Calu3 (cell line): Measurements from ENCODE around the gene IQCH. TPM values are rescaled to one million over a fixed set of nuclear protein-coding genes. Genes with fewer than 3 reads are reported as not detected.

Experiments used
- BruUV-seq: library from RNA; stranded (reverse); fragments of 400-500 nt; replicated peaks from 2 replicates; lab custom pipeline; 2021; lab: Mats Ljungman, UMichigan
- CTCF ChIA-PET: fragments of 300-600 bp; sonication (Branson Sonifier 250); formaldehyde crosslinking; loops from one replicate; lab custom pipeline; 2022; ENCODE audit warnings: antibody characterized with exemption; lab: Charles Lee
- DNase-seq: peaks from one replicate; pipeline ENCODE4 v3.0.0; 2022
- H3K27ac Mint-ChIP-seq: one replicate; pipeline ENCODE4 v1.8.0; 2022; ENCODE audit warnings: mixed read lengths; ENCODE audit not compliant: unreplicated experiment
- H3K27me3 Mint-ChIP-seq: one replicate; pipeline ENCODE4 v1.8.0; 2022; ENCODE audit warnings: mixed read lengths; ENCODE audit not compliant: unreplicated experiment
- H3K36me3 Mint-ChIP-seq: one replicate; pipeline ENCODE4 v1.8.0; 2022; ENCODE audit warnings: mild to moderate bottlenecking, moderate library complexity, mixed read lengths; ENCODE audit not compliant: insufficient read depth, unreplicated experiment
- H3K4me1 Mint-ChIP-seq: one replicate; pipeline ENCODE4 v1.8.0; 2022; ENCODE audit warnings: mild to moderate bottlenecking, low read depth, mixed read lengths; ENCODE audit not compliant: unreplicated experiment
- H3K4me3 Mint-ChIP-seq: one replicate; pipeline ENCODE4 v1.8.0; 2022; ENCODE audit warnings: mild to moderate bottlenecking, low read depth, moderate library complexity, mixed read lengths; ENCODE audit not compliant: unreplicated experiment
- H3K9me3 Mint-ChIP-seq: one replicate; pipeline ENCODE4 v1.8.0; 2022; ENCODE audit warnings: low read depth, mixed read lengths; ENCODE audit not compliant: unreplicated experiment
- CTCF ChIP-seq: fragments of 200-600 bp; IDR thresholded peaks from one replicate; pipeline ENCODE4 v1.8.0; 2022; ENCODE audit warnings: antibody characterized with exemption; ENCODE audit not compliant: unreplicated experiment
- intact Hi-C: fragments of 100-400 bp; cut with micrococcal nuclease; formaldehyde crosslinking; loops from one replicate; pipeline ENCODE4 v1.10.0; 2022; ENCODE audit not compliant: unreplicated experiment
- total RNA-seq: library from RNA; stranded (reverse); gene quantifications from 2 replicates; pipeline ENCODE4 v1.2.3, GENCODE V29; 2022

The IQCH gene
- total RNA-seq, 1 experiment from 2014 or later, result 5.5 TPM

GRCh38 chr15:67520321-67521028 lies 265.9 kb downstream of the IQCH start:
- Mint-ChIP-seq H3K9me3 (no peaks in the 10 kb centered on the region), H3K36me3 (peaks cover 25% of the 10 kb centered on the region), H3K27ac (peak overlapping the region; percentile 80), H3K27me3 (no peaks in the 10 kb centered on the region), H3K4me1 (peaks cover 24% of the 10 kb centered on the region), H3K4me3 (peak overlapping the region; percentile 97)
- intact Hi-C loops, result no loop called here
- CTCF ChIA-PET, result interaction anchor here (0.6 to 1.0 kb wide), 5 partner anchors 14 to 315 kb away, joined by 3 to 5 read pairs (median 4); no protein-coding TSS in a partner anchor
- no peak for TF ChIP-seq CTCF
- no peak for DNase-seq
- BruUV-seq, result TSS peak; percentile 76

GRCh38 chr15:67521029-67521782 lies 266.6 kb downstream of the IQCH start, which contains the start of gene C15orf61:
C15orf61 (plus strand) TSS chr15:67521131; CDS start chr15:67521249, 118 bp downstream.
- TF ChIP-seq CTCF, result no peak
- Mint-ChIP-seq H3K36me3 (peaks cover 25% of the 10 kb centered on the region), H3K4me1 (peaks cover 24% of the 10 kb centered on the region), H3K27ac (peak within 1 kb of the TSS; percentile 80), H3K4me3 (peak within 1 kb of the TSS; percentile 97), H3K9me3 (no peaks in the 10 kb centered on the region), H3K27me3 (no peaks in the 10 kb centered on the region)
- CTCF ChIA-PET, result interaction anchor here (0.6 to 1.3 kb wide), 7 partner anchors 15 to 314 kb away, joined by 3 to 5 read pairs (median 3); no protein-coding TSS in a partner anchor
- peak; percentile 98 for DNase-seq
- no TSS peak for BruUV-seq
- intact Hi-C loops, result no loop called here

- TSS peak; percentile 72 for BruUV-seq
- CTCF ChIA-PET, result interaction anchor here (0.6 to 1.3 kb wide), 2 partner anchors 124 to 310 kb away, joined by 3 read pairs; no protein-coding TSS in a partner anchor
- no peaks in the 10 kb centered on the region for H3K9me3 Mint-ChIP-seq
- peak overlapping the region; percentile 97 for H3K4me3 Mint-ChIP-seq
- no peak for TF ChIP-seq CTCF
- no peaks in the 10 kb centered on the region for H3K27me3 Mint-ChIP-seq
- intact Hi-C loops, result loop anchor here (2.0 kb wide), 1 partner anchor 15 kb away; no protein-coding TSS in a partner anchor
- H3K36me3 Mint-ChIP-seq, result peaks cover 25% of the 10 kb centered on the region
- no peak for DNase-seq
- H3K4me1 Mint-ChIP-seq, result peaks cover 24% of the 10 kb centered on the region
- H3K27ac Mint-ChIP-seq, result peak overlapping the region; percentile 80
Measured at GRCh38 chr15:67521783-67522568, 267.4 kb downstream of the IQCH start.

GRCh38 chr15:67523330-67523729 lies 268.7 kb downstream of the IQCH start:
- Mint-ChIP-seq H3K4me3 (peak overlapping the region; percentile 97), H3K36me3 (peaks cover 25% of the 10 kb centered on the region), H3K4me1 (peaks cover 24% of the 10 kb centered on the region), H3K9me3 (no peaks in the 10 kb centered on the region), H3K27me3 (no peaks in the 10 kb centered on the region), H3K27ac (peak overlapping the region; percentile 80)
- BruUV-seq, result no TSS peak
- DNase-seq, result no peak
- intact Hi-C loops, result loop anchor here (2.0 kb wide), 1 partner anchor 13 kb away; no protein-coding TSS in a partner anchor
- CTCF ChIA-PET, result interaction anchor here (0.6 kb wide), 1 partner anchor 45 kb away, joined by 3 read pairs; no protein-coding TSS in a partner anchor
- no peak for TF ChIP-seq CTCF
